ENCODE results near the gene TMEFF1.
"Not testable (repeated sequence)": the region's sequence is repeated elsewhere in the genome, so short reads cannot be mapped to it uniquely, and the experiment has no call there.

The TMEFF1 gene

DNA sequence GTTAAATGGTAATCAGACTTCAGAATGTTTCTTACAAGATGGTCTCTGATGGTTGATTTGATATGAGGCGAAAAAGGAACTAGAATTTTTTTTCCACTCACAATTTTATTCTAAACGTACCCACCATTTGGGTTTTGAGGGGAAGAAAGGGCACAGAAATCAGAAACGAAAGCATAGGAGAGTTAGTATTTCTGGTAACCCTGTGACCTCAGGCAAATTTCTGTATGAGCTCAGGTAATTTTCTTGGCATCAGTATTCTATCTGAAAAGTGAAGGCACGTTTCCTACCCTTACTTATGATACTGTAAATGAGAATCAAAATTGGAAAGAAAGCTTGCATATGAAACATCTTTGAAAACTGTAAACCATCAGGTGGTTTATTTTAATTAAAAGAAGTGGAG lies 26.5 kb downstream of the TMEFF1 start:
- DNase-seq: no peak

DNA sequence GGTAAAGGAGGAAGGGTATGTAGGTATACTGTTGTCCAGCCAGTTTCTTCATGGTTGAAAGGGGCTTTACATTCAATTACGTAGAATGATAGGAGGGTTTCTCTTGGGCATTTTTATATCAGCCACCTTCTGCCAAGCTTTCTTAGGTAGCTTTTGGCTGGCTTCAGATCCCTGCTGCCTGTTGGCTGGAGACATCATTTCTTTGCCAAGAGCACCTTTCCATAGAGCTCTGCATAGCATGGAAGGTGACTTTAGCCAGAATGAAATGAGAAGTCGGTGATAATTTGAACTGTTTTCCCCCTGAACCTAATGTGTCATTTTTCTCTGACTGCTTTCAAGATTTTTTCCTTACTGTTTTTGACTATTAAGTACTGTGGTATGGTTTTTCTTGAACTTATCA lies 26.9 kb downstream of the TMEFF1 start:
- no peak for DNase-seq

DNA sequence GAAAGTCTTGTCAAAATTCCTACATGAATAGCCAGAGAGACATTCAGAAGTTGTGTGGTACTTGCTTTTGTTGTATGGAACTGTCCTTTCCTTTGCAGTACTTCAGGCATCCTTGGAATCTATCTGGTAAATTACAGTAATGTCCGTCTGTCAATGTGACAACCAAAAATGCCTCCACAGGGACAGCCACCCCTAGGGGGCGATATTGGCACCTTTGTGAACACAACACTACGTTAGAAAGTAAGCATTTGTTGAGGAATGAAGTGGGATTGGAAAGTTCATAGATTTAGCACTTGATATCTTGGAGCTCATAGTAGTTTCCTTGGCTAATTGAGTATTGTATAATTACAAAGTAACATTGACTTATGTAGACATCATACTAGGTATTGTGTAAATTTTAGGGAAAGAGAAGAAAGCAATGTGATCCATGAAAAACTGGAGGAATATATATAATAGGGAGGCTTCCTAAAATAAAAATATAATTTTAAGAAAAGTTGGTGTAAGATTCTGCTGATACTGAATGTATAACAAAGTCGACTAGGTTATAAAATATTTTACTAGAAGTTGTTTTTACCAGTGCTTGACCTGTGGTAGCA lies 32.7 kb downstream of the TMEFF1 start:
- no peak for DNase-seq

DNA sequence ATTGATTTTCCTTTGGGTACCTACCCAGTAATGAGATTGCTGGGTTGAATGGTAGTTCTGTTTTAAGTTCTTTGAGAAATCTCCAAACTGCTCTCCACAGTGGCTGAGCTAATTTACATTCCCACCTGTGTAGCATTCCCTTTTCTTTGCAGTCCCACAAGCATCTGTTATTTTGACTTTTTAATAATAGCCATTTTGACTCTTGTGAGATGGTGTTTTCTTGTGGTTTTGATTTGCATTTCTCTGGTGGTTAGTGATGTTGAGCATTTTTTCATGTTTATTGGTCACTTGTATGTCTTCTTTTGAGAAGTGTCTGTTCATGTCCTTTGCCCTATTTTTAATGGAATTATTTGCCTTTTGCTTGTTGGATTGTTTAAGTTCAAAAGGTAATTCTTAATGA lies 34.4 kb downstream of the TMEFF1 start:
- DNase-seq: not testable (repeated sequence)

DNA sequence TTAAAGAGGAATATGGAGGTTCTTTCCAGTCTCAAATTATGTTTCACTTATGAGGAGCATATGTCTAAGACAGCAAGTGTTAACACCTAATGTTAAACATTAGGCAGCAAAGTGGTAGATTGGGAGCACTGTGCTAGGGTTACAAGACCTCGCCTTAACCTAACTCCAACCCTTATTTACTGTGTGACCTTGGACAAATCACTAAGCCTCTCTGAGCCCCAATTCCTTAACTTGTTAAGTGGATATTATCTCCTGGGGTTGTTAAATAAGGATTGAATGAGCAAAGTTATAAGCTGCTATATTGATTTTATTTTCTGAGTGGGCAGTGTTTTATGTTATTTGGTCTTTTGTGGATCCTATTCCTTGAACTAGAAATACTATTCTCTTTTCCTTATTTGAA lies 38.3 kb downstream of the TMEFF1 start:
- DNase-seq: no peak

DNA sequence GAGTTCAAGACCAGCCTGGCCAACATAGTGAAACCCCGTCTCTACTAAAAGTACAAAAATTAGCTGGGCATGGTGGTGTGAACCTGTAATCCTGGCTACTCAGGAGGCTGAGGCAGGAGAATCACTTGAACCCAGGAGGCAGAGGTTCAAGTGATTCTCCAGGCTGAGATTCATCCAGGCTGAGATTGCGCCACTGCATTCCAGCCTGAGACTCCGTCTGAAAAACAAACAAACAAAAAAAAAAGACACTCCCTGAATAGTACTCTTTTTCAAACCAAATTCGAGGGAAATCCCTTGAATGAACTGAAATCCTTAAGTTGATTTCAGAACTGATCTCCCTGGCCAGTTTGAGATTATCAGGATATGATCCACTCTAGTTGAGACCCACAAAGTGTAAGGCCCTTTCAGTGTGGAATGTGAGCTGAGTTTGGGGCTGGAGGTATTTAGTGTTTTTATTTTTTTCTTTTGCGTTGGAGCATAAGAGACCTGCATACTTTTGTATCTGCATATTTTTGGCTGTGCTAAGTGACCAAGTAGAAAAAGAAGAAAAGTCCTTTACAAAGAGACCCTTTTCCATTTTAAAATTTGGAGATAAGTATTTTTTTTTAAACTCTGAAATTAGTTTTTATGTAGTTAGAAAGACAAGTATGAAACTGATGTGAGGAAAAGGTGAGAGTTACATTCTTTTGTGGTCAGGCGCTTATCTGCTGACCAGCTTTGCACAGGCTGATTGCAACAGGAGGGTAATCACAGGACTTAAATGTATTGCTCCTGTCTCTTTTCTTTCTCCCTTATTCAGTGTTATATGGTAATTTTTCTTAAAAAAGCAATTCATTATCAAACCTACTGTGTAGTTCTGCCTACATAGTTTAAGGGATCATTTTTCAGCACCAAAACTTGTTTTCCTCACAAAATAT lies 42.9 kb downstream of the TMEFF1 start:
- DNase-seq: no peak

DNA sequence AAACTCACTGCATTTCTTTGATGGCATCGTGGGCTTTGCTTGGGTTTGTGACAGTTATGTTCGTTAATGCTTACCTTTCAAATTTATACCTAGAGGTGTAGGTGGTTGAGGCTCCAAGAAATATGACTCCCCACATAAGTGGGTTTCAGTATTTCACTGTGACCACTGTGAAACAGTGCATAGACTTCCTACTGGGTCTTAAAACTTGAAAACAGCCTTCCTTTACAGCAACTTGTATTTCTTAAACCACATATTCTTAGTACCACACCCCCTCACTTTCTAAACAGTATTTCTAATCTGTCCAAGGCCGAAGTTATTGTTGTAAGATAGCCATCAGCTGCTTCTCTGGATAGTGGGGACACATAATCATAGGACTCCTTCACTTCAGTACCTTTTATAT lies 48.3 kb downstream of the TMEFF1 start:
- DNase-seq: no peak

DNA sequence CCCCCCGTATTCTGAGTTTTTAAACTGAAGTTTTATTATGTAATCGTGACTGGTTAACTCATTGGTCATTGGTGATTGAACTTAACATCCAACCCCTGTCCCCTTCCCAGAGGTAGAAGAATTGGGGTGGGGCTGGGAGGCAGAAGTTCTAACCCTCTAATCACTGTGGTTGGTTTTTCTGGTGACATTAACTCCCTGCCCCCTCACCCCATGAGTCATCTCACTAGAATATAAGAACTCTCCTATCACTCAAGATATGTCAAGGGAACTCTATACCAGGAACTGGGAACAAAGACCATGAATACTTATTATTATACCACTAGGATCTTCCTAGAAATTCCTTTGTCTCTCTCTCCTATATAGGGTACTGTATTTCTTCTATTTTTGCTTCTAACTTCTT lies 52.6 kb downstream of the TMEFF1 start:
- DNase-seq: no peak

DNA sequence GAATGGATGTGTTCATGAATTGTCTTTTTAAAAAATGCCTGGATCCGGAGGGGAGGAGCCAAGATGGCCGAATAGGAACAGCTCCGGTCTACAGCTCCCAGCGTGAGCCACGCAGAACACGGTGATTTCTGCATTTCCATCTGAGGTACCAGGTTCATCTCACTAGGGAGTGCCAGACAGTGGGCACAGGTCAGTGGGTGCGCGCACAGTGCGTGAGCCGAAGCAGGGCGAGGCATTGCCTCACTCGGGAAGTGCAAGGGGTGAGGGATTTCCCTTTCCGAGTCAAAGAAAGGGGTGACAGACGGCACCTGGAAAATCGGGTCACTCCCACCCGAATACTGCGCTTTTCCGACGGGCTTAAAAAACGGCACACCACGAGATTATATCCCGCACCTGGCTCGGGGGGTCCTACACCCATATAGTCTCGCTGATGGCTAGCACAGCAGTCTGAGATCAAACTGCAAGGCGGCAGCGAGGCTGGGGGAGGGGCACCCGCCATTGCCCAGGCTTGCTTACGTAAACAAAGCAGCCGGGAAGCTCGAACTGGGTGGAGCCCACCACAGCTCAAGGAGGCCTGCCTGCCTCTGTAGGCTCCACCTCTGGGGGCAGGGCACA lies 54.3 kb downstream of the TMEFF1 start:
- DNase-seq: not testable (repeated sequence)

DNA sequence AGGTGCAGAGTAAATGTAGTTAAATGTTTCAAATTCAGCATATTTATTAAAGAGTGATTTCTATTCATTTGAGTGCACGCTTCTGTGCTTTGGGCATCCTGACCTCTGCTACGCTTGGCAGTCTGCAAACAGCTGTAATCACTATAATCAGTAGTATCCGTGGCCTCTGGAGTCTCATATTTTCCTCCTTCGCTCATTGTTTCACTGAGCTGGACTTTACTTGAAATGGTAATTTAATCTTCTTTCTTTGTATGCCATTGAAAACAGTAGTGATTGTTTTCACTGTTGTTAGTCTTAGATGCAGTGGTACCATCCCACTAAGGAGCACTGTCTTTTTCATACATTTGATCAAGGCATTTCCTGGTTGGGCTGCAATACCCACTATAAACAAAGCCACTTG lies 61.5 kb downstream of the TMEFF1 start:
- no peak for DNase-seq

DNA sequence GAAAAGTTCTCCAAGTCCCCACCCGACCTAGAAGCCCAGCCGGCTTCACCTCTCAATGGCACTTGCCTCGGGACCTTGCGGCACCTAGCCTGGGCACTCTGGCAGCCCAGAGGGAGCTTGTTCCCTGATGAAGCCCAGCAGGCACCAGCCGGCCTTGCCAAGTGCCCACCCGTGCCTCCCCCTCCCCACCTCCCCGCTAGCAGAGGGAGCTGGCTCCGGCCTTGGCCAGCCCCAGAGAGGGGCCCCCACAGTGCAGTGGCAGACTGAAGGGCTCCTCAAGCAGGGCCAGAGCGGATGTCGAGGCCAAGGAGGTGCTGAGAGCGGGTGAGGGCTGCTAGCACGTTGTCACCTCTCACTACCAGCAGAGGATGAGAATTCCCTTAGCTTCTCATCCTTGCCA lies 67.4 kb downstream of the TMEFF1 start:
- DNase-seq: no peak

DNA sequence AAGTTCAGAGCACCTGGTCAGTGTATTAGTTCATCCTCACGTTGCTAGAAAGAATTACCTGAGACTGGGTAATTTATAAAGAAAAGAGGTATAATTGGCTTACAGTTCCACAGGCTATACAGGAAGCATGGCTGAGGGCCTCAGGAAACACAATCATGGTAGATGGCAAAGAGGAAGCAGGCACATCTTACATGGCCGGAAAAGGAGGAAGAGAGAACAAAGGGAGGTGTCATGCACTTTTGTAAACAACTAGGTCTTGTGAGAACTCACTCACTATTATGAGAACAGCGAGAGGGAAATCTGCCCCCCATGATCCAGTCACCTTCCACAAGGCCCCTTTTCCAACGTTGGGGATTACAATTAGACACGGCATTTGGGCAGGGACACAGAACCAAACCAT lies 76.1 kb downstream of the TMEFF1 start:
- DNase-seq: no peak

DNA sequence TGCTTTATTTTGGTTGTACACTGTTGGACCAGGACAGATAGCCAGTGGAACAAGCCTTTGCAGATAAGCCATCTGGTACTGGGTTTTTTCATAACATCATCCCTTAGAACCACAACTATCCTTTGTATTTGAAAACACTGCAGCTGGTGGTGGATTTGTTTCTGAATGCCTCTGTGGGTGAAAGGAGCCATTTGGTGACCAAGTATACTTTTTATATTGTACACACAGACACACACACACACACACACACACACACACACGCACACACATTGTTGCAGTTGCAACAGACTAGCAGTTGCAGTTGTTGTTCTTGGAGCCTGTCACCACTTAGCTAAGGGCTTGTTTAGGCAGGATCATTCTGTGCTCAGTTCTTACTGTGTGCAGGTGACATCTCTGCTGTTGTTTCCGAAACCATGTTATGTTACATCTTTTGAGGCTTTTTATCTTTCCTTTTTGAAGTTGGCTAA lies 82.0 kb downstream of the TMEFF1 start:
- no peak for DNase-seq

DNA sequence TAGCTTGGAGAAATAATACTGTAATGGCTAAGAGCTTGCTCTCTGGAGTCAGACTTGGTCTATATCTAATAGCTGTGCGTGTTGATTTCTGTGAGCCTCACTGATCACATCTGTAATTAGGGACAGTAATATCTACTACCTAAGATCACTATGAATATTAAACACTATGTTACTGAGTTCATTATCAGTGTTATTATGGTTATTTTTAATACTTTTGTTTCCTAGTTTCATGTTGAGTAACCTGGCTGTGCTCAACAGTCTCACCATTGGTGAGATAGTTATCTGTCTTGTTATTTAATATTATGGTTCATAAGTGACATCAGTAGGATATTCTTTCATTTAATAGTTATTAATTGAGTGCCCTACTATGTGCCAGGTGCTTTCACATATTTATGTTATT lies 82.5 kb downstream of the TMEFF1 start:
- DNase-seq: no peak

DNA sequence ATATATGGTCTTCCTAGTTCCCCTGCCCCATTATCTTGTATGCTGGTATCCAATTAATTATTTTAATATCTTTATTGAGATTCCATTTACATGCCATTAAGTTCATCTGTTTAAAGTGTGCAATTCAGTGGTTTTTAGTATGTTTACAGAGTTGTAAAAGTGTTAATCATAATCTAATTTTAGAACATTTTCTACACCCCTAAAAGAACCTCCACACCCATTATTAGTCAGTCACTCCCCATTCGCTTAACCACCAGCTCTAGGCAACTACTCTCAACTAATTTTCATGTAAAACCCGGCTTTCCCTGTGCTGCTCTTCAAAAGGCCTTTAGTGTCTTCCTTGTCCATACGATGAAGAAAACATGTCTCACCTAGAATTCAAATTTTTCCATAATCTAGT lies 84.1 kb downstream of the TMEFF1 start:
- no peak for DNase-seq

DNA sequence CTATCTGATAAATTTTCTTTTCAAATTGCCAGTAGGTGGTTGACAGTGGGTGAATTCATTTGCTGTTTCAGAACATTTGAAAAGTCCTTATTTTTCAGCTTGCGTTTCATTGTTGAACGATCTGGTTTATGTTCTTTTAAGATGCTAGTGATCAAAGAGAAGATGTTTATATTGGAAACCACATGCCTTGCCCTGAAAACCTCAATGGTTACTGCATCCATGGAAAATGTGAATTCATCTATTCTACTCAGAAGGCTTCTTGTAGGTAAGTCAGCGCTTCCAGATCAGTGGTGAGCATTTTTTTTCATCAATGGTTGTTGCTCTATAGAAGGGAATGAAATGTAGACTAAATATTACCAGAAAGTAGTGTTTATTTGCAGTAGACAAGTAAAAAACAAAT lies 88.3 kb downstream of the TMEFF1 start:
- no peak for DNase-seq

DNA sequence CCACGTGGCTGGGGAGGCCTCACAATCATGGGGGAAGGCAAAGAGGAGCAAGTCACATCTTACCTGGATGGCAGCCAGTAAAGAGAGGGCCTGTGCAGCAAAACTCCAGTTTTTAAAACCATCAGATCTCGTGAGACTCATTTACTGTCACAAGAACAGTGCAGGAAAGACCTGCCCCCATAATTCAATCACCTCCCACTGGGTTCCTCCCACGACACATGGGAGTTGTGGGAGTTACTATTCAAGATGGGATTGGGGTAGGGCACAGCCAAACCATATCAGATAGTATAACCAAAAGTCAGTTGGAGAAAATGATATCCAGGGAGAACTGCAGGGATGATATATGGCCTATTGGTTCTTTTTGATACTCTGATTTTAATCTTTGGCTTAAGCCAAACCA lies 94.9 kb downstream of the TMEFF1 start:
- no peak for DNase-seq

DNA sequence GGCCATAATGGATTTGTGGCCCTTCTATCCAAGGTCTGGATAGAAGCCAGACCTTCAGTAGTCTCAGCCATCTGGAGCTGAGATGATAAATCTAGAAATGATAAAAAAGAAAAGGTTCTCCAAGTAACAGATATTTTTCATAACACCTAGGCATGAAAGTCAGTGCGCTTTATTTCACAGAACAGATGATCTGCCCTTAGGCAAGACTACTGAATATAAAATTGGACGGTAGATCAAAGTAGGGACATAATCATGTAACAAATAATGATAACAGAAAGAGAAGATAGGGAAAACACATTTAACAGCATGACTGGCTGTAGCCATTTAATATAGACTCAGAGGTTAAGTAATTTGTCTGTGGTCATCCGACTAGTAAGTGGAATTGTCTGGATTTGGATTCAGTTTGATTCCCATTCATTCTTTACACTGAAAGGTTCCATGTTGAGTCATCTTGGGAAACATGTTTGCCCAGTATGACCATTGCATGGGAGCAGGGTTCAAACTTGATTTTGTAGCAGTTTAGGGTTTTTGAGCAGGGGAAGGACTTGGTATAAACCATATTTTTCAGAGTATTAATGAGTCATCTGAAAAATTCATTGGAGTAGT lies 100.8 kb downstream of the TMEFF1 start:
- DNase-seq: no peak

DNA sequence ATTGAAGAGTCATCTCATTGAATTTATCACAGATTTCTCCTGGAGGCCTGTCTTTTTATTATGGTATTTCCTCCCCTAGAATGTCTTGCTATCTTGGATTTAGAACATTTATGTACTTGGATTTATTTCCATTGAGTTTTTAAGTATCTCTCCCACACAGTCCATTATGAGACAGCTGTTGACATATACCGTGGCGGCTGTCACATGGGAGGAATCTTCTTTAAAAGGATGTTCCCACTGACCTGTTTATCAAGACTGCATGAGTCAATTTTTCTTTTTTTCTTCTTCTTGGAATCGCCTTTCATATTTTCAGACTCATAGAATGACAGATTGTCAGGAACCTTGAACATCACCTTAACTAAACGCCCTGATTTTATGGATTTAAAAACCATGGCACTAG lies 102.1 kb downstream of the TMEFF1 start:
- no peak for DNase-seq

DNA sequence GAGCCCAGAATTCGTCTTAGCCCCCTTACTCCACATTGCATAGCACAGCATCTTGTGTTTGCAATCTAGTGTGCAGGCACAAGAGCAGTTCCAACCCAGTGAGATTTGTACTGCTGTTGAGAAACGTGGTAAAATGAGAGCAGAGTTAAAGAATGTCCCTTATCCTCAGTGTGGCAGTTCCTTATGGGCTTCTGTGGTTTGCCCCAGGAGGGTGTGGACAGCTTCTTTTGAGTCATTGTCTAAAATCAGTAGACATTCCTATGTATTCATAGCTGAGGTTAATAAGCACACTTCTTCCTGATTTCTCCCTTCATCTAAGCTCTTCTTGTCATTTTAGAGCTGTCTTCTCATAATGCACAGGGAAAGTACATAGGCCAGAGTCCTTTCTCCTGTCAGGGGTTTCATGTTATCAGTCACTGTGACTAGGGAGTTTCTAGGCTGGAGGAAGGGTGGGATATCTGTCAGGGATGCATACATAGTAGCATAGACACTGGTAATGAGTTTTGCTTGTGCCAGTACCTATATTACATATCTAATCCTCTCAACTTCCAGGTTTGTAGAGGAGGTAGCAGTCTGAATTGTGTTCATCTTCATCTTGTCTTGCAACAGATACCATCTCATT lies 102.9 kb downstream of the TMEFF1 start:
- DNase-seq: no peak

DNA sequence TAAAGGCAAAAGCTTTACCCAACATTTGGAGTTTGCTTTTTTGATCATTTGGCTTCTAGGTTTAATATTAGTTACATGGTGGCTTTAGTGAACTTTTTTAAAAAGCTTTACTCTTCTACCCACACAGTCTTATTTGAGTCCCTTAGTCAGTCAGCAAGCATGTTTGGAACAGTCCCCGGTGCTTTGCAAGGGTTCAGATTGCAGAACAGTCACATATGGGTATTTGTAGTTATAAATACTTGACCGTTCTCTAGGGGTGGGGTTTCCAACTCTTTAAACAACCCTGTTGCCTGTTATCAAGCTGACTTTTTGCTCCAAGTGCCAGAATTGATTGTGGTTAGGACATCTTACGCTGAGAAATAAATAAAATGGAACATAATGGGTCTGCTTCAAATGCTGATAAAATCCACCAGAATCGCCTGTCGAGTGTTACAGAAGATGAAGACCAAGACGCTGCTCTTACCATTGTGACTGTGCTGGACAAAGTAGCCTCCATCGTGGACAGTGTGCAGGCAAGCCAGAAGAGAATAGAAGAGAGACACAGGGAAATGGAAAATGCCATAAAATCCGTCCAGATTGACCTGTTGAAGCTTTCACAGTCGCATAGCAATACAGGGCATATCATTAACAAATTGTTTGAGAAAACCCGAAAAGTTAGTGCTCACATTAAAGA lies 105.0 kb downstream of the TMEFF1 start, which contains the start of gene CAVIN4:
TSS of gene CAVIN4 (plus strand) at position 304 of the 673 bp plus-strand sequence. CDS start at position 369, 65 bp downstream.
- DNase-seq: no peak

DNA sequence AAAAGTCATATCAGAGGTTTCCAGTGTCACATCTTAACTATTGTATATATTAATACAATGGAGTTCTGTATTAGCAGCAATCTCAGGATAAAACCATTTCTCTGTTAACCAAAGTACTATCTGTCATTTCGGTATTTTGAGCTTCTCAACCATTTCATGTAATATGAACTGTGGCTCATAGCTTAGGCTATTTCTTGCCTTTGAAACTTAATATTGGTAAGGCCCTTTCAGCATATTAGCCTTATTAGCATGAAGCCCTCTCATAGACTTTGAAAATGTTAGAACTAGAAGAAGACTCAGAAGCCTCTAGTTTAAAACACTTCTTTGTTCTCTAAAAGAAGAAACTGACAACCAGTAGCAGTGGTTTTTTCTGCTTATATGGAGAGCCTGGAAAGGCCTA lies 105.7 kb downstream of the TMEFF1 start:
- no peak for DNase-seq

All from NCI-H1417 treated with DMSO at 0.1 percent for 48 hours (cell line).